IPS-18c (cell line): ENCODE data around the gene TMIGD2.
A peak's percentile ranks its signal among the peaks of the same experiment; 100 is the strongest.
"Not testable (repeated sequence)": the region's sequence is repeated elsewhere in the genome, so short reads cannot be mapped to it uniquely, and the experiment has no call there.

Source experiments
- H3K4me3 ChIP-seq: 2 replicates; pipeline ENCODE4 v1.7.0; 2013; ENCODE audit warnings: low read depth, mild to moderate bottlenecking, low read length, moderate library complexity; ENCODE audit not compliant: insufficient read depth
- H3K9me3 ChIP-seq: one replicate; pipeline ENCODE4 v1.6.1; 2013; ENCODE audit warnings: mild to moderate bottlenecking, low read length, moderate library complexity; ENCODE audit not compliant: control insufficient read depth, insufficient read depth

The TMIGD2 gene

DNA sequence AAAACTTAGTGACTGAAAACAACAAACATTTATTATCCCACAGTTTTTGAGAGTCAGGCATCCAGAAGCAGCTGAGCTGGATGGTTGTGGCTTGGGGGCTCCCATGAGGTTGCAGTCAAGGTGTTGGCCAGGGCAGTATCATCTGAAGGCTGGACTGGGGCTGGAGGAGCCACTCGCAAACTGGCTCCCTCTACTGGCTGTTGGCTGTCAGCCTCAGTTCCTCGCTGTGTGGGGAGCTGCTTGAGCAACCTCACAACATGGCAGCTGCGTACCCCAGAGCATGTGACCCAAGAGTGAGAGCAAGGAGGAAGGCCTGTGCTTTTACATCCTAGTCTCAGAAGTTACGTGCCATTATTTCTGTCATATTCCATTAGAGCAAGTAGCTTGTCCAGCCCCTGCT, 45.6 kb downstream of the TMIGD2 start:
- Histone ChIP-seq H3K4me3 (no peak overlapping the region), H3K9me3 (peaks cover 3% of the 10 kb centered on the region)

DNA sequence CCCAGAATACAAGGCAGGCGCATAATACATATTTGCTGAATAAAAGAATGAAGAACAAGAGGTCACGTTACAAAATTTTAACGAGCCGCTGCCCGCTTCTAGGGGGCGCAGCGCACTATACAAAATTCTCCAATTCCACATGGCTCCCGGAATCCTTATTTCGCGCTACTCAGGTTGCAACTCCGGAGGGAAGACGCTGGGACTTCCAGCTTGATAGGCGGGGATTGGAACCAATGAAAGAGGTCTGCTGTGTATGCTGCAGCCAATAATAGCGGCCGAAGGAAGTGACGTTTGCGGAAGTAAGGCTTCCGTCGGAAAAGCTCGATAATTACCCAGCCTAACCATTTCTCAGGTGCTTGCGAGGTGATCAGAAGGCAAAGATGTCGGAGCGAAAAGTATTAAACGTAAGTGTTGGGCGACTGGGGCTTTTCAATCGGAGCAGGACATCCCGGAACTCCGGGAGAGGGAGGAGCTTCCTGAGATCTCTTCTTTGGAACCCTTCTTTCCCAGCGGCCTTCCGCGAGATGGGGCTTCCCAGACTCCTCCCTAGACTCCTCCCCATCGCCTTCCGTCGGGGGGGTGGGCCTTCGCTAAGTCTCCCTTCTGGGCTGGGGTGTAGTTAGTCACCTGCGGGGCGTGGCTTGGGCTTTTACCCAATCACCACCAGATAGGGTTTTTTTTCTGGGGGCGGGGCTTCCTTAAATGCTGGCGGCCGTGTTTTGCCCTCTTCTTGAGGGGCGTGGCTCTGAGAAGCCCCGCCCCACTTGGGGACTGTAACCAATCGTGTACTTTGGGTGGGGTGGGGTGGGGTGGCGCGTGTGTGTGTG, 55.2 kb downstream of the TMIGD2 start, which contains the start of gene YJU2:
Gene YJU2, plus strand, starts transcription at position 314 of the 827 bp plus-strand sequence. Its CDS starts 67 bp downstream, at position 381.
- Histone ChIP-seq H3K9me3 (peaks cover under 1% of the 10 kb centered on the region), H3K4me3 (peak within 1 kb of the TSS; percentile 86)

DNA sequence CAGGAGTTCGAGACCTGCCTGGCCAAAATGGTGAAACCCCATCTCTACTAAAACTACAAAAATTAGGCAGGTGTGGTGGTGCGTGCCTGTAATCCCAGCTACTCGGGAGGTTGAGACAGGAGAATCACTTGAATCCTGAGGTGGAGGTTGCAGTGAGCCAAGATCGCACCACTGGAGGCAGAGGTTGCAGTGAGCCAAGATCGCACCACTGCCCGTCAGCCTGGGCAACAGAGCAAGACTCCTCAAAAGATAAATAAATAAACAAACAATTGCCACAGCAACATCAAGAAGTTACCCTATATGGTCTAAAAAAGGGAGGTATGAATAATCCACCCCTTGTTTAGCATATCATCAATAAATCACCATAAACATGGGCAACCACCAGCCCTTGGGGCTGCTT, 56.3 kb downstream of the TMIGD2 start:
- not testable (repeated sequence) for H3K4me3 ChIP-seq, H3K9me3 ChIP-seq
